Stimulated activated CD4-positive, alpha-beta T cell treated with anti-CD3 and anti-CD28 coated beads, Interleukin-15, amount 100 ng/mL, for 48 hours (primary cell): ENCODE measurements around the gene TRIAP1.
"Not testable (repeated sequence)": the region's sequence is repeated elsewhere in the genome, so short reads cannot be mapped to it uniquely, and the experiment has no call there.

Source experiments
- DNase-seq, 2 donors: peaks; one replicate each; pipeline ENCODE4 v3.0.0-alpha.2; 2020; ENCODE audit warnings: low read depth in 2 of 2

TRIAP1 gene

GRCh38 chr12:120445911-120446843, at the start of gene TRIAP1, which contains the start of gene GATC:
TSS of gene TRIAP1 (minus strand) at chr12:120446384. CDS start at chr12:120446372, 12 bp downstream.
TSS of gene GATC (plus strand) at chr12:120446444. CDS start at chr12:120446481, 37 bp downstream.
- peak; percentile 74 to 84 for DNase-seq

- DNase-seq = no peak
Observed at GRCh38 chr12:120495186-120495730, 49.1 kb upstream of the TRIAP1 start.

- no peak for DNase-seq
Observed at GRCh38 chr12:120490833-120491512, 44.8 kb upstream of the TRIAP1 start.

- no peak for DNase-seq
Observed at GRCh38 chr12:120490325-120490724, 44.1 kb upstream of the TRIAP1 start.

GRCh38 chr12:120489018-120489417, 42.8 kb upstream of the TRIAP1 start:
- DNase-seq = no peak

- DNase-seq = no peak
Observed at GRCh38 chr12:120488057-120488640, 42.0 kb upstream of the TRIAP1 start.

GRCh38 chr12:120487552-120487951, 41.4 kb upstream of the TRIAP1 start:
- DNase-seq = not testable (repeated sequence)

GRCh38 chr12:120485961-120486881, 40.0 kb upstream of the TRIAP1 start:
- no peak for DNase-seq

GRCh38 chr12:120483621-120484020, 37.4 kb upstream of the TRIAP1 start:
- DNase-seq = no peak

GRCh38 chr12:120481022-120481767, 35.0 kb upstream of the TRIAP1 start:
- DNase-seq = no peak

GRCh38 chr12:120480211-120480610, 34.0 kb upstream of the TRIAP1 start:
- no peak for DNase-seq

GRCh38 chr12:120479458-120479857, 33.3 kb upstream of the TRIAP1 start:
- DNase-seq = no peak

- no peak for DNase-seq
Observed at GRCh38 chr12:120475643-120476042, 29.5 kb upstream of the TRIAP1 start.

GRCh38 chr12:120474616-120474960, 28.4 kb upstream of the TRIAP1 start:
- DNase-seq = no peak

GRCh38 chr12:120473807-120474615, 27.8 kb upstream of the TRIAP1 start:
- no peak for DNase-seq

GRCh38 chr12:120472521-120472920, 26.3 kb upstream of the TRIAP1 start:
- DNase-seq = no peak

GRCh38 chr12:120470150-120470784, 24.1 kb upstream of the TRIAP1 start:
- no peak for DNase-seq

- peak; percentile 93 to 95 for DNase-seq
Observed at GRCh38 chr12:120469450-120470149, 23.4 kb upstream of the TRIAP1 start, which contains the start of gene SRSF9. TSS of gene SRSF9 (minus strand) at chr12:120469748. CDS start at chr12:120469609, 139 bp downstream.
